ENCODE results near the gene GPR137B.

Gene GPR137B

DNA sequence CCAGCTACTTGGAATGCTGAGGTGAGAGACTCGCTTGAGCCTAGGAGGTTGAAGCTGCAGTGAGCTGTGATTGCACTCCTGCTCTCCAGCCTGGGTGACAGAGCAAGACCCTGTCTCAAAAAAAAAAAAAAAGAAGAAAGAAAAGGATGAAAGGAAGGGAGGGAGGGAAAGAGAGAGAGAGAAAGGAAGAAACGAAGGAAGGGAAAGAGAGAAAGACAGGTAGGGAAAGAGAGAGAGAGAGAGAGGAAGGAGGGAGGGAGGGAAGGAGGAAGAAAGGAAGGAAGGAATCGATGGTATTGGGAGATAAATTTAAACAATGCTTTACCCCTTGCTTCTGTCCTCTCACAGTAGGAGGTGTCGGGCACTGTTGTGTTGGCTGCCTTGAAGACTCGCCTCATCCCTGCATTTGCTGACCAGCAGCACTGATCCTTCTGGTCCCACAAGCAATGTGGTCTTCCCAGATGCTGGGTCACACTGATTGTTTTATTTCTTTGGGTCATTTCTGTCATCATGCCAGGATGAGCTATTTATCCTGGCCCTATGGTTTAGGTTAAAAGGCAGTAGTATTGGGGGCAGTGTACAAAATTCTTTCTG lies 30.9 kb downstream of the GPR137B start:
- TF ChIP-seq, protein P1, sequence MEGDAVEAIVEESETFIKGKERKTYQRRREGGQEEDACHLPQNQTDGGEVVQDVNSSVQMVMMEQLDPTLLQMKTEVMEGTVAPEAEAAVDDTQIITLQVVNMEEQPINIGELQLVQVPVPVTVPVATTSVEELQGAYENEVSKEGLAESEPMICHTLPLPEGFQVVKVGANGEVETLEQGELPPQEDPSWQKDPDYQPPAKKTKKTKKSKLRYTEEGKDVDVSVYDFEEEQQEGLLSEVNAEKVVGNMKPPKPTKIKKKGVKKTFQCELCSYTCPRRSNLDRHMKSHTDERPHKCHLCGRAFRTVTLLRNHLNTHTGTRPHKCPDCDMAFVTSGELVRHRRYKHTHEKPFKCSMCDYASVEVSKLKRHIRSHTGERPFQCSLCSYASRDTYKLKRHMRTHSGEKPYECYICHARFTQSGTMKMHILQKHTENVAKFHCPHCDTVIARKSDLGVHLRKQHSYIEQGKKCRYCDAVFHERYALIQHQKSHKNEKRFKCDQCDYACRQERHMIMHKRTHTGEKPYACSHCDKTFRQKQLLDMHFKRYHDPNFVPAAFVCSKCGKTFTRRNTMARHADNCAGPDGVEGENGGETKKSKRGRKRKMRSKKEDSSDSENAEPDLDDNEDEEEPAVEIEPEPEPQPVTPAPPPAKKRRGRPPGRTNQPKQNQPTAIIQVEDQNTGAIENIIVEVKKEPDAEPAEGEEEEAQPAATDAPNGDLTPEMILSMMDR (IDR thresholded peaks at IDR 0.05; ENCODE audit: low read depth, low read length) = no peak
- no peak overlapping the region for H3K4me3 ChIP-seq (ENCODE audit: low read depth, low read length)
- H3K4me1 ChIP-seq = no peaks in the 10 kb centered on the region
- H3K36me3 ChIP-seq = no peaks in the 10 kb centered on the region
- H3K27me3 ChIP-seq = no peaks in the 10 kb centered on the region
- no peaks in the 10 kb centered on the region for H3K9me3 ChIP-seq
- no peak for DNase-seq

DNA sequence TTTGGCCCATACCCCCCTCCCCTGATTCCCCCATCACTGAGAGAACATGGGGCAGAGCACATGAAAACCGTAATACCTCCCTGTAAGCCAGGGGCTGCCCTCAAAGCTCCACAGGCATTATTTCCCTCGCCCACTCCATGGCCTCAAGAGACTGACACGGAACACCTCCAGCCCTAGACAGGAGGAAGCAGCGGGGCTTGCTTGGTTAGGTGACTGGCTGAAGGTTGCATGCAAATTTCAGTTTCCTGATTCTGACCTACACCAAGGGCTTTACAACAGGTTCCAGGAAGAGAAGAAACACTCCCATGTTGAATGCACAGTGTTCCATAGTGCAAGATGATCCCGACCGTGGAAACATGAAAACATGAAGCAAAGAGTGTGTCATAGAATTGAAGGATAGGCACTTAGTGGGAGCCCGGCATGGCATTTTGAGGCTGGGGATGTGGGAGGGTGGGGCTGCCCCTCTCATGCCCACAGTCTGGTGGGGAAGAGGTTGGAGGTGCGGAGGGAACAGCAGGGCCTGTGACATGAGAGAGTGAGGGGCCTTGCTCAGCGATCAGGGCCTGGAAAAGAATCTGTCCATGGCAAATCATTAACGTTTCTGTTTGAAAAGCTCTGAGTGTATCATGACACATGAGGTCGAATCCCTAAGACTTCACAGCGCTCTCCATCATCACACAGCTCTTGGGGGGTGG lies 33.5 kb downstream of the GPR137B start:
- TF ChIP-seq, protein P1 (IDR thresholded peaks at IDR 0.05; ENCODE audit: low read depth, low read length) = no peak
- H3K27me3 ChIP-seq = no peaks in the 10 kb centered on the region
- no peak for DNase-seq

DNA sequence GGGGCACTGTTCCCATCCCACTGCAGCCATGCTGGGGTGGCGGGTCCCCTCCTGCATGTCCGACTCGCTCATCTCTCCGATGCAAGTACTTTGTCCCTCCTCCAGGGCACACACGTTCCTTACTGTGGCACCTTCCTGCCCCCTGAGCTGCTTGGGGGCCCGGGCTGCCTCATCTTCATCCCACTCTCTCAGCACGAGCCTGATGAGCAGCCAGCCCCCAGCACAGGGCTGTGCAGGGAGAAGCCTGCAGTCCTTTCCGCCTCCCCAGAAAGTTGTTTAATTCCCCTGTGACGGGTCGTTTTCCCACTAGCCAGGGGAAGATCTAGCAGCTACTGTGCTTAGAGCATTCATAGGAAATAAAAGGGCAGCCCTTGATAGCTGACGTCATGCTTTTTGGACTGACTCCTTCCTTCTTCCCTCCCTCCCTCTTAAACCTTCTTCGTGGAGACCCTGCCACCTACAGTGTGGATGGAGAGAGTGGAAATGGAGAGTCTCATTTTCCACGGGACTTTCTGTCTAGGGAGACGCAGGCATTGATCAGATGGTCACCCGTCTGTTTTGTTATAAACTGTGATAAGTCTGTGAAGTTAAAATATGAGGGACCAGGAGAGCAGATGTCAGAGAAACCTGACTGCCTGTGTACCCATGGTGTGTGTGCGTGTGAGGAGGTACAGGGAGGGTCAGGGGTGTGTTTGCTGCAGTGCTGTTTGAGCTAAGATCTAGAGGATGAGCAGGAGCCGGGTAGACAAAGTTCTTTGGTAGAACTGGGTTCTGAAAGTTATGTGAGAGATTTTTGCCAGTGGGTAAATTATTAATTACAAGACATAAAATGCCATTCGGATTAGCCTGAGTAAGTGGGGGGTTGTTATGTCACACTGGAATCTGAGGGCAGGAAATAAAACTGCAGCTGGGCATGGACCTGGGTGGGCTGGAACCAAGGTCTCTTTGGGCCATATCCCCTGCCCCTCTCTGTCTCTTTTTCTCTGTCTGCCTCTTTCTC lies 34.3 kb downstream of the GPR137B start:
- H3K36me3 ChIP-seq = no peaks in the 10 kb centered on the region
- H3K4me1 ChIP-seq = no peaks in the 10 kb centered on the region
- no peak for DNase-seq
- TF ChIP-seq, protein P1 (IDR thresholded peaks at IDR 0.05; ENCODE audit: low read depth, low read length) = no peak
- H3K4me3 ChIP-seq (ENCODE audit: low read depth, low read length) = no peak overlapping the region
- no peaks in the 10 kb centered on the region for H3K27me3 ChIP-seq
- no peaks in the 10 kb centered on the region for H3K9me3 ChIP-seq

More for the DNA sequence above, 33.5 kb downstream of the GPR137B start:
- Histone ChIP-seq H3K36me3 (no peaks in the 10 kb centered on the region), H3K4me1 (no peaks in the 10 kb centered on the region), H3K4me3 (ENCODE audit: low read depth, low read length) (no peak overlapping the region), H3K9me3 (no peaks in the 10 kb centered on the region)

DNA sequence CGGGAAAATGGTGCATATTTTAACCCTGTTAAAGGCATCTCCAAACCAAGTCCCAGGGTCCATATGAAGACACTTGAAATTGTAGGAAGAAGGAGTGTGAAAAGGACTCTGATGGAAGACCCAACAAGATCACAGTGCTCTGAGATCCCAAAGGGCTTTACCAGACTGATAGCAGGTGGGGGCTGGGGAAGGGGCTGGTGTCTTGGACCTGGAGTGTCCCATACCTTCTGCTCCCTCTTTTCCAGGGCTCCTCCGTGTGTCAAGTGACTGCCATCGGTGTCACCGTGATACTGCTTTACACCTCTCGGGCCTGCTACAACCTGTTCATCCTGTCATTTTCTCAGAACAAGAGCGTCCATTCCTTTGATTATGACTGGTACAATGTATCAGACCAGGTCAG lies 37.3 kb downstream of the GPR137B start:
- Histone ChIP-seq H3K4me3 (ENCODE audit: low read depth, low read length) (no peak overlapping the region), H3K27me3 (no peaks in the 10 kb centered on the region), H3K4me1 (no peaks in the 10 kb centered on the region), H3K9me3 (no peaks in the 10 kb centered on the region), H3K36me3 (no peaks in the 10 kb centered on the region)
- DNase-seq = no peak
- TF ChIP-seq, protein P1 (IDR thresholded peaks at IDR 0.05; ENCODE audit: low read depth, low read length) = no peak

DNA sequence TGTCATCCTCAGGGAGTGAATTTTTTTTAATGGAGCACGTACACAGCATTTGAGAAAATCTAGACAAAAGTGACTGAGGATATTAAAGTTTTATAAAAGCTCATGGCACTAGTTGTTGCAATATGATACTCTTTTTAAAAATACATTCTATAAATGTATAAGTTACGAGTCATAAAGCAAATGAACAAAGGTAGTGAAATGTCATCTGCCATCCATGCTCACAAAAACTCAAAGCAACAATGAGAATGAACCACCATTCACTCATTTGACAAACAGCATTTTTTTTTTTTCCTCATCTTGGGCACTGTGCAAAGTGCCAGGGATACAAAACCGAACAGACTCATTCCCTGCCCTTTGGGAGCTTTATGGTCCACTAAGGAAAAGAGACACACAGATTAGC lies 38.7 kb downstream of the GPR137B start:
- Histone ChIP-seq H3K4me1 (no peaks in the 10 kb centered on the region), H3K9me3 (no peaks in the 10 kb centered on the region), H3K27me3 (no peaks in the 10 kb centered on the region), H3K4me3 (ENCODE audit: low read depth, low read length) (no peak overlapping the region), H3K36me3 (no peaks in the 10 kb centered on the region)
- TF ChIP-seq, protein P1 (IDR thresholded peaks at IDR 0.05; ENCODE audit: low read depth, low read length) = no peak
- DNase-seq = no peak

Data from BE2C (cell line).